Spinal cord (tissue), 10 donors: ENCODE data around the gene ZNF547. TPM values are rescaled to one million over a fixed set of nuclear protein-coding genes. Genes with fewer than 3 reads are reported as not detected.
A peak's percentile ranks its signal among the peaks of the same experiment; 100 is the strongest.
"Not testable (repeated sequence)": the region's sequence is repeated elsewhere in the genome, so short reads cannot be mapped to it uniquely, and the experiment has no call there.

Source experiments
- DNase-seq, 6 donors: peaks; one replicate each; pipeline versions ENCODE4 v3.0.0 to v3.0.0-alpha.2; 2013 to 2015; ENCODE audit warnings: low spot score in 6 of 6, low read depth in 4 of 6
- H3K27ac ChIP-seq: one replicate; pipeline ENCODE4 v1.5.1; 2013; ENCODE audit warnings: low read depth, low read length, control low read depth
- H3K27me3 ChIP-seq: one replicate; pipeline ENCODE4 v1.6.1; 2013; ENCODE audit warnings: low read length; ENCODE audit not compliant: control insufficient read depth, insufficient read depth
- H3K36me3 ChIP-seq: one replicate; pipeline ENCODE4 v1.6.1; 2013; ENCODE audit warnings: low read length; ENCODE audit not compliant: control insufficient read depth, insufficient read depth
- H3K4me1 ChIP-seq: one replicate; pipeline ENCODE4 v1.6.1; 2013; ENCODE audit warnings: low read length; ENCODE audit not compliant: control insufficient read depth, insufficient read depth
- H3K4me3 ChIP-seq: one replicate; pipeline ENCODE4 v1.5.1; 2013; ENCODE audit warnings: low read depth, low read length, control low read depth
- H3K9me3 ChIP-seq: one replicate; pipeline ENCODE4 v1.6.1; 2013; ENCODE audit warnings: low read length; ENCODE audit not compliant: control insufficient read depth, insufficient read depth
- WGBS: methylation state at CpG from one replicate; pipeline ENCODE4 v1.1.5; 2013; ENCODE audit warnings: missing lambda C conversion rate; ENCODE audit not compliant: insufficient coverage; 5-methylcytosine and 5-hydroxymethylcytosine counted together
- polyA plus RNA-seq, 2 donors: library from polyadenylated mRNA; unstranded; fragments of 120-200 nt; gene quantifications; one replicate each; pipeline ENCODE4 v1.2.1, GENCODE V29; 2013; ENCODE audit not compliant: insufficient read length in 2 of 2
- total RNA-seq, 2 donors: library from RNA; depleted of rRNA in 1 of 2; stranded (reverse); fragments of 120-200 nt in 1 of 2; fragments of >200 nt in 1 of 2; gene quantifications; one replicate each; pipeline versions ENCODE4 v1.2.3 to v1.2.4, GENCODE V29; 2013 to 2014
- donor health status: healthy.

Gene ZNF547
- total and polyA plus RNA-seq, 4 donors = 5.6 to 9.3 (median 8.0) TPM

DNA sequence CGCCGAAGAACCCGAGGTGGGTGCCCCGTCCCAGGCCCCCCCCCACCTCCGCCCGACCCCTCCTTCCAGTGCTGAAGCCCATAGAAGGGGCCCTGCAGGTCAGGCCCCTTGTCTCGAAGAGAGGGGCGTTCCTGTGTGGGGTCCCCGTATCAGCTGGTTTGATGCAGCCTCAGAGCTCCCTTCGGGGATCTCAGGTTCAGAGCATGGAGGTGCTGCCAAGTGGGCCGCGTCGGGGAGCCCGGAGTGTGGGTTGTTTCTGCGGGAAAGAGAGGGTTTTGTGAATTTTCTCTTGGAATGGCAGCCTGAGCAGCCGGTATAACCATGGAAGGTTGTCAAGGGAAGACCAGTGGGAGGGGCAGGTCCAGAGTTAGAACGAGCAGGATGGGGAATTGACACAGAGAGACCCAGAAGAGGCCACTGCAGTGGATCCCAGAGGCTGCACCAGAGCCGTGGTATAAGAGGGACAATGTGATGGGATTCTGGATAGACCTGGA is 384 bp downstream of the ZNF547 start:
- H3K9me3 ChIP-seq = no peaks in the 10 kb centered on the region
- H3K27ac ChIP-seq = peak overlapping the region; percentile 90
- peaks cover 11% of the 10 kb centered on the region for H3K4me1 ChIP-seq
- peak in 1 of 6 donors; percentile 35 for DNase-seq
- no peaks in the 10 kb centered on the region for H3K27me3 ChIP-seq
- WGBS = 2% methylated on average over 13 of the region's 18 CpGs
- peaks cover 11% of the 10 kb centered on the region for H3K36me3 ChIP-seq
- peak overlapping the region; percentile 79 for H3K4me3 ChIP-seq

GRCh38 chr19:57366776-57367175 is 3.4 kb downstream of the ZNF547 start:
- WGBS = no CpG with 5 or more reads among the region's 2 CpGs
- no peak overlapping the region for H3K4me3 ChIP-seq
- H3K36me3 ChIP-seq = peaks cover 8% of the 10 kb centered on the region
- peak in 1 of 6 donors; percentile 12 for DNase-seq
- H3K27me3 ChIP-seq = no peaks in the 10 kb centered on the region
- H3K27ac ChIP-seq = no peak overlapping the region
- H3K9me3 ChIP-seq = no peaks in the 10 kb centered on the region
- peaks cover 11% of the 10 kb centered on the region for H3K4me1 ChIP-seq

DNA sequence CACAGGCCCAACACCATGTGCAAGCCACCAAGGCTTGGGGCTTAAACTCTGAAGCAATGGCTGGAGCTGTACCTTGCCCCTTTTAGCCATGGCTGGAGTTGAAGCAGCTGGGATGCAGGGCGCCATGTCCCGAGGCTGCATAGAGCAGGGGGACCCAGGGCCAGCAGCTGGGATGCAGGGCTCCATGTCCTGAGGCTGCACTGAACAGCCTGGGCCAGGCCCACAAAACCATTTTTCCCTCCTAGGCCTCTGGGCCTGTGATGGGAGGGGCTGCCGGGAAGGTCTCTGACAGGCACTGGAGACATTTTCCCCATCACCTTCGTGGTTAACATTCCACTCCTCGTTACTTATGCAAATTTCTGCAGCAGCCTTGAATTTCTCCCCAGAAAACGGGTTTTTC is 10.8 kb downstream of the ZNF547 start:
- DNase-seq = no peak
- 100% methylated on average over 6 of the region's 6 CpGs for WGBS
- no peak overlapping the region for H3K27ac ChIP-seq
- peaks cover 22% of the 10 kb centered on the region for H3K36me3 ChIP-seq
- H3K27me3 ChIP-seq = no peaks in the 10 kb centered on the region
- H3K9me3 ChIP-seq = peaks cover 4% of the 10 kb centered on the region
- no peaks in the 10 kb centered on the region for H3K4me1 ChIP-seq
- H3K4me3 ChIP-seq = no peak overlapping the region

GRCh38 chr19:57374647-57375046 is 11.3 kb downstream of the ZNF547 start:
- H3K27ac ChIP-seq, H3K4me1 ChIP-seq, H3K9me3 ChIP-seq, H3K4me3 ChIP-seq, DNase-seq, H3K27me3 ChIP-seq: not testable (repeated sequence)
- H3K36me3 ChIP-seq = peaks cover 22% of the 10 kb centered on the region
- WGBS = 83% methylated on average over 1 of the region's 2 CpGs

GRCh38 chr19:57376151-57376550 is 12.8 kb downstream of the ZNF547 start:
- WGBS = 86% methylated on average over 5 of the region's 6 CpGs
- DNase-seq = no peak

GRCh38 chr19:57377498-57378146 is 14.3 kb downstream of the ZNF547 start:
- peaks cover 4% of the 10 kb centered on the region for H3K9me3 ChIP-seq
- peaks cover 22% of the 10 kb centered on the region for H3K36me3 ChIP-seq
- no CpG with 5 or more reads among the region's 3 CpGs for WGBS
- no peak for DNase-seq
- no peak overlapping the region for H3K27ac ChIP-seq
- H3K4me3 ChIP-seq = no peak overlapping the region
- no peaks in the 10 kb centered on the region for H3K4me1 ChIP-seq
- no peaks in the 10 kb centered on the region for H3K27me3 ChIP-seq

More at GRCh38 chr19:57376151-57376550, 12.8 kb downstream of the ZNF547 start:
- Histone ChIP-seq H3K36me3 (peaks cover 22% of the 10 kb centered on the region), H3K27ac (no peak overlapping the region), H3K4me3 (no peak overlapping the region), H3K4me1 (no peaks in the 10 kb centered on the region), H3K27me3 (no peaks in the 10 kb centered on the region), H3K9me3 (peaks cover 4% of the 10 kb centered on the region)

GRCh38 chr19:57380923-57381322 is 17.6 kb downstream of the ZNF547 start:
- DNase-seq = no peak
- H3K27me3 ChIP-seq = no peaks in the 10 kb centered on the region
- H3K9me3 ChIP-seq = no peaks in the 10 kb centered on the region
- no peaks in the 10 kb centered on the region for H3K4me1 ChIP-seq
- H3K36me3 ChIP-seq = peaks cover 3% of the 10 kb centered on the region
- no peak overlapping the region for H3K27ac ChIP-seq
- no peak overlapping the region for H3K4me3 ChIP-seq

- 87% methylated on average over 5 of the region's 7 CpGs for WGBS
- H3K9me3 ChIP-seq = no peaks in the 10 kb centered on the region
- H3K27ac ChIP-seq = no peak overlapping the region
- H3K4me1 ChIP-seq = no peaks in the 10 kb centered on the region
- H3K4me3 ChIP-seq = no peak overlapping the region
- DNase-seq = no peak
- H3K36me3 ChIP-seq = no peaks in the 10 kb centered on the region
- no peaks in the 10 kb centered on the region for H3K27me3 ChIP-seq
Observed at GRCh38 chr19:57382806-57383488, 19.6 kb downstream of the ZNF547 start.

GRCh38 chr19:57389194-57389729 is 25.9 kb downstream of the ZNF547 start:
- Histone ChIP-seq H3K27ac (peak overlapping the region; percentile 97), H3K27me3 (no peaks in the 10 kb centered on the region), H3K9me3 (no peaks in the 10 kb centered on the region), H3K36me3 (no peaks in the 10 kb centered on the region), H3K4me1 (peaks cover 5% of the 10 kb centered on the region), H3K4me3 (peak overlapping the region; percentile 94)
- DNase-seq = no peak
- WGBS = 0% methylated on average over 4 of the region's 11 CpGs
